Endothelial cell of umbilical vein (primary cell): ENCODE measurements around the gene RELN.

Experiments used
- EZH2 ChIP-seq: IDR thresholded peaks from 2 replicates; pipeline ENCODE4 v1.6.1; 2012; ENCODE audit warnings: borderline replicate concordance, low read depth, mild to moderate bottlenecking, moderate library complexity, low read length, inconsistent platforms; ENCODE audit not compliant: severe bottlenecking
- JUN ChIP-seq: IDR thresholded peaks from 2 replicates; pipeline ENCODE4 v1.6.1; 2011; ENCODE audit warnings: borderline replicate concordance, low read depth; ENCODE audit not compliant: insufficient read length, insufficient read depth

DNA sequence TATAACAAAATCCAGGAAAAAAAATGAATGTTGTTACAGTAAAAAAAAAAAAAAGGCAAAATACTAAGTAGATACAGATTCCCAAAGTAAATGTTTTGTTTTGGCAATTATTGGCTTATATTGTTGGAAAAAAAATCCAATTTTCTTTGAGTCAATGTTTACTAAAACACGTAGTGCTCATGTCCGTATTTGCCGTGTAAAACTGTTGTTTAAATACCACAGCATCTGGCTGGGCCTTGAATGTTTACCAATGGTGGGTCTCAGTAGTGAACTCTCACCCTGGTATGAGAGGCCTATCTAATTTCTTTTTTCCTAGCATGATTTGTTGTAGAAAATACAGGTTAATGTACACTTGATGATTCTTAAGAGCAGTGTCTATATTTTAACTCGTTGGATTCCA is 502.0 kb downstream of the RELN start:
- no peak for TF ChIP-seq JUN
- no peak for TF ChIP-seq EZH2
